ENCODE measurements around the gene ADNP. TPM values are rescaled to one million over a fixed set of nuclear protein-coding genes. Genes with fewer than 3 reads are reported as not detected.

The ADNP gene
- total and polyA plus RNA-seq, 10 of the 15 experiments (the other 5 are each of a cell fraction or from before 2014, with no cell fraction given), result 23.0 to 74.4 (median 34.9) TPM

DNA sequence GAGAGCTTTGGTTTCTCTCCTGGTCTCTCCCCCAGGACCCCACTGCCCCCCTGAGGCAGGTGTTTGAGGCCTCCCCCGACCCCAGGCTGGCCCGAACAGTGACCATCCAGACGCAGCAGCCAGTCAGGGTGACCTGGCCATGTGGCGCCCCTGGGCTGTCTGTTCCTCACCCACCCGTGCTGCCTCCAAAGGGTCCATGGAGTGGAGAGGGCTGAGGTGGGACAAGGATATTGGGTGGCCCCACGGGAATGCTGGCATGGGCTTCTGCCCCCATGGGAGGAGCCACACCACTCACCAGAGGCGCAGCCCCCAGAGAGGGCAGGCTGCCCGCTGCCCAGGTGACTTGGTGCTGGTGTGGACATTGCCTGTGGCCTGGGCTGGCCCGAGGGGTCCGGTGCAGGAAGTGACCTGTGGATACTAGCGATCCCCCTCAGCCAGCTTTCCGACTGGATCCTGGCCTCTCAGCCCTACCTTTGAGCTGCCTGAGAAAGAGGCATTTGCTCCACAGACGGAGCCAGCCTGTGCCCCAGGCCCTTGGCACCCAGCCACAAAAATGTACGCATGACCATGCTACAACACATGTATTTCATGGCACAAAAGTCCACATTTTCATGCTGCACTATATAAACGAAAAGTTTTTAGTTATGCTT is 85.5 kb downstream of the ADNP start:
- H4K20me1 ChIP-seq (ENCODE audit: control insufficient read depth, insufficient read depth), result no peaks in the 10 kb centered on the region
- intact Hi-C loops (cut with micrococcal nuclease; ENCODE audit: unreplicated experiment) (loop anchor here (2.0 kb wide), 1 partner anchor 51 kb away; the partner anchor contains the start of gene BCAS4), in situ Hi-C loops (cut with MboI) (no loop called here)
- TF ChIP-seq, protein P1, sequence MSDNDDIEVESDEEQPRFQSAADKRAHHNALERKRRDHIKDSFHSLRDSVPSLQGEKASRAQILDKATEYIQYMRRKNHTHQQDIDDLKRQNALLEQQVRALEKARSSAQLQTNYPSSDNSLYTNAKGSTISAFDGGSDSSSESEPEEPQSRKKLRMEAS (IDR thresholded peaks at IDR 0.05; ENCODE audit: low read depth, low read length), result no peak
- TF ChIP-seq POLR2AphosphoS5 (IDR thresholded peaks at IDR 0.05; ENCODE audit: low read length), result no peak
- TF ChIP-seq, protein P2, sequence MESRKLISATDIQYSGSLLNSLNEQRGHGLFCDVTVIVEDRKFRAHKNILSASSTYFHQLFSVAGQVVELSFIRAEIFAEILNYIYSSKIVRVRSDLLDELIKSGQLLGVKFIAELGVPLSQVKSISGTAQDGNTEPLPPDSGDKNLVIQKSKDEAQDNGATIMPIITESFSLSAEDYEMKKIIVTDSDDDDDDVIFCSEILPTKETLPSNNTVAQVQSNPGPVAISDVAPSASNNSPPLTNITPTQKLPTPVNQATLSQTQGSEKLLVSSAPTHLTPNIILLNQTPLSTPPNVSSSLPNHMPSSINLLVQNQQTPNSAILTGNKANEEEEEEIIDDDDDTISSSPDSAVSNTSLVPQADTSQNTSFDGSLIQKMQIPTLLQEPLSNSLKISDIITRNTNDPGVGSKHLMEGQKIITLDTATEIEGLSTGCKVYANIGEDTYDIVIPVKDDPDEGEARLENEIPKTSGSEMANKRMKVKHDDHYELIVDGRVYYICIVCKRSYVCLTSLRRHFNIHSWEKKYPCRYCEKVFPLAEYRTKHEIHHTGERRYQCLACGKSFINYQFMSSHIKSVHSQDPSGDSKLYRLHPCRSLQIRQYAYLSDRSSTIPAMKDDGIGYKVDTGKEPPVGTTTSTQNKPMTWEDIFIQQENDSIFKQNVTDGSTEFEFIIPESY (IDR thresholded peaks at IDR 0.05), result no peak
- TF ChIP-seq, protein P3, sequence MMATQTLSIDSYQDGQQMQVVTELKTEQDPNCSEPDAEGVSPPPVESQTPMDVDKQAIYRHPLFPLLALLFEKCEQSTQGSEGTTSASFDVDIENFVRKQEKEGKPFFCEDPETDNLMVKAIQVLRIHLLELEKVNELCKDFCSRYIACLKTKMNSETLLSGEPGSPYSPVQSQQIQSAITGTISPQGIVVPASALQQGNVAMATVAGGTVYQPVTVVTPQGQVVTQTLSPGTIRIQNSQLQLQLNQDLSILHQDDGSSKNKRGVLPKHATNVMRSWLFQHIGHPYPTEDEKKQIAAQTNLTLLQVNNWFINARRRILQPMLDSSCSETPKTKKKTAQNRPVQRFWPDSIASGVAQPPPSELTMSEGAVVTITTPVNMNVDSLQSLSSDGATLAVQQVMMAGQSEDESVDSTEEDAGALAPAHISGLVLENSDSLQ (IDR thresholded peaks at IDR 0.05), result no peak
- TF ChIP-seq, protein P4, sequence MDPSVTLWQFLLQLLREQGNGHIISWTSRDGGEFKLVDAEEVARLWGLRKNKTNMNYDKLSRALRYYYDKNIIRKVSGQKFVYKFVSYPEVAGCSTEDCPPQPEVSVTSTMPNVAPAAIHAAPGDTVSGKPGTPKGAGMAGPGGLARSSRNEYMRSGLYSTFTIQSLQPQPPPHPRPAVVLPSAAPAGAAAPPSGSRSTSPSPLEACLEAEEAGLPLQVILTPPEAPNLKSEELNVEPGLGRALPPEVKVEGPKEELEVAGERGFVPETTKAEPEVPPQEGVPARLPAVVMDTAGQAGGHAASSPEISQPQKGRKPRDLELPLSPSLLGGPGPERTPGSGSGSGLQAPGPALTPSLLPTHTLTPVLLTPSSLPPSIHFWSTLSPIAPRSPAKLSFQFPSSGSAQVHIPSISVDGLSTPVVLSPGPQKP (IDR thresholded peaks at IDR 0.05; ENCODE audit: low read depth, low read length), result no peak
- peaks cover 10 to 13% of the 10 kb centered on the region in 2 experiments for H3K36me3 ChIP-seq (ENCODE audit: control insufficient read depth in 2 of 2, insufficient read depth in 2 of 2, low read length in 1 of 2)
- no peak for DNase-seq (ENCODE audit: low read depth, low spot score)
- POLR2A ChIA-PET, result interaction anchor here (0.6 to 1.1 kb wide), 3 partner anchors 30 to 86 kb away, joined by 3 to 6 read pairs (median 5); partner anchors contain the start of gene ADNP
- SMC1A ChIA-PET (ENCODE audit: uncharacterized antibody, unreplicated experiment), result interaction anchor here (0.7 to 3.3 kb wide), 7 partner anchors 10 to 83 kb away, joined by 3 to 12 read pairs (median 4); partner anchors contain the start of gene BCAS4
- no peak for FAIRE-seq
- RAD21 ChIA-PET (ENCODE audit: unreplicated experiment), result interaction anchor here (1.0 to 1.8 kb wide), 4 partner anchors 26 to 83 kb away, joined by 5 to 11 read pairs (median 8); partner anchors contain the start of gene BCAS4
- peak overlapping the region; percentile 49; the same call in 1 of the 2 replicates for H3K9ac ChIP-seq (ENCODE audit: control insufficient read depth, insufficient read depth, low read length)
- no TSS peak for BruUV-seq (replicated peaks)
- CTCF ChIA-PET, result interaction anchor here (0.9 to 3.2 kb wide), 6 partner anchors 14 to 55 kb away, joined by 3 to 12 read pairs (median 4); partner anchors contain the start of gene BCAS4
- H3K4me1 ChIP-seq (ENCODE audit: control insufficient read depth, insufficient read depth, low read length), result peaks cover 61% of the 10 kb centered on the region
- peak overlapping the region; percentile 96 for H3K27ac ChIP-seq (ENCODE audit: control insufficient read depth, insufficient read depth)
- peak overlapping the region; percentile 48 for H3K4me2 ChIP-seq (ENCODE audit: control insufficient read depth, insufficient read depth)
- no peak overlapping the region for H2AFZ ChIP-seq (ENCODE audit: control insufficient read depth, low read depth, low read length)
- no peak for ATAC-seq
- no peaks in the 10 kb centered on the region for H3K9me3 ChIP-seq (replicated peaks; ENCODE audit: control insufficient read depth, insufficient read depth, low read length)
- 94% methylated on average over 14 of the region's 15 CpGs for WGBS (ENCODE audit: insufficient coverage, insufficient replicate concordance, low lambda C conversion rate, missing lambda C conversion rate)
- peaks cover 4% of the 10 kb centered on the region for H3K79me2 ChIP-seq (ENCODE audit: control insufficient read depth, insufficient read depth, low read length)
- H3K4me3 ChIP-seq, result no peak overlapping the region
- no peaks in the 10 kb centered on the region for H3K27me3 ChIP-seq (replicated peaks in 1 of 2; ENCODE audit: control insufficient read depth in 2 of 2, insufficient read depth in 2 of 2, low read length in 1 of 2)

All from GM12878 (cell line).